Erythroblast (primary cell): ENCODE results near the gene CDRT15L2.
"Not testable (repeated sequence)": the region's sequence is repeated elsewhere in the genome, so short reads cannot be mapped to it uniquely, and the experiment has no call there.

Source experiments
- GATA1 ChIP-seq: IDR thresholded peaks from 2 replicates; pipeline ENCODE4 v1.6.1; 2011; ENCODE audit warnings: low read depth, mild to moderate bottlenecking, control low read depth, low read length, moderate library complexity
- POLR2A ChIP-seq: IDR thresholded peaks from 2 replicates; pipeline ENCODE4 v1.6.1; 2011; ENCODE audit warnings: mild to moderate bottlenecking, low read length

DNA sequence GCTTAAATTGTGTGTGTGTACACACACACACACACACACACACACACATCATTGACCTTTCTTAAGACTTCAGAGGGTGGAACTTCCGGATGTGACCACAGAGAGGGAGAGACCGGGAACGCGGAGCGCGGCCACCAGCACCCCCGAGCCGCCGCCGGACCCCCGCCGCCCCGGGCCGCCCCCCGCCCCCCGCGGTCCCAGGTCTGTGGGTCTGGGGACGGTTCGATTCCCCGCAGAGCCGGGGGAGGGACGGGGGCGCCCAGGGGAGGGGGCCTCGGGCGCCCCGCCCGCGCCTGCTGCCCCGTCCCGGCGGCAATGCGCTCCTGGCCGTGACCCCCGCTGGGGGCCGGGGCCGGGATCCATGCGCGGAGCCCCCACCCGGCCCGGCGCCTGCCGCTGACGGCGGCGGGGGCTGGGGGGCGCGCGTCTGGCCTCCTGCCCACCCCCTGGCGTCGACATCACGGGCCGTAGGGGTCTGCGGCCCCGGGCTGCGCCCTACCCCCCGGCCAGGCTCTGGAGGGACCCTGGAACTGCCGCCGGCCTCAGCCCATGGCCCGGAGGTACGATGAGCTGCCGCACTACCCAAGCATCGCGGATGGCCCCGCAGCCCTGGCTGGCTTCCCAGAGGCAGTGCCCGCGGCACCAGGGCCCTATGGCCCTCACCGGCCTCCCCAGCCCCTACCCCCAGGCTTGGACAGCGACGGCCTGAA is 9.4 kb downstream of the CDRT15L2 start:
- not testable (repeated sequence) for TF ChIP-seq POLR2A, GATA1
